Esophagus squamous epithelium (tissue), 4 donors: Measurements from ENCODE around the gene EIF2A.

Source experiments
- CTCF ChIP-seq, 6 experiments: fragments of 450-650 bp in 4 of 6; fragments of 200-600 bp in 2 of 6; sonication (generic) in 2 of 6; IDR thresholded peaks; one replicate each; pipeline ENCODE4 v1.5.1; 2016 to 2019; ENCODE audit warnings: antibody characterized with exemption in 6 of 6, mild to moderate bottlenecking in 4 of 6, moderate library complexity in 4 of 6
- POLR2A ChIP-seq, 4 donors: fragments of 450-650 bp; IDR thresholded peaks; one replicate each; pipeline ENCODE4 v1.6.1; 2017; ENCODE audit warnings: antibody characterized with exemption in 4 of 4, mild to moderate bottlenecking in 4 of 4, moderate library complexity in 3 of 4

DNA sequence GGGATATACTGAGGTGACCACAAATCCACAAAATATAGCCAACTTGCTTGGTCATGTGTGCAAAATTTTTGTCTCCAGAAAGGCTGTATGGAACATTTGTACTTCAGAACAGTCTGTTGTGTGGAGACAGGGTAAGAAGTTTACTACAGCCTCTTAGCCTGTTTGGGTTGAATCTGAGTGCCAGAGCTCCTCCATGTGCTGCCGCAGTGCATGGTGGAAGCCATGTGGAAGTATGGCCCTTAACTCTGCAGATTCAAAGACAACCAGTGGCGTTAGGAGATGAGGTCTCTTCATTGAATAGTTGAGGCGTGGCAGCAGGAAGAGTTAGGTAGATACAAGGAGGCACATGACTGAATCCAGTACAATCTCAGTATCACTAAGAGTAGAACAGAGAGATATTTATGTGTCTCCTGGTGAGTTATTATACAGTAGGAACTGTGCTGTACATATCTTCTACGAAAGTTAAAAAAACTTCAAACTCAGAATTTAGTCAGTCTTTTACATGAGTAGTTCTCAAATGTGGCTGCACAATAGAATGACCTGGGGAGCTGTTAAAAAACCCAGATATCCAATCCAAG is 9.4 kb downstream of the EIF2A start:
- TF ChIP-seq CTCF (IDR thresholded peaks at IDR 0.05) (no peak), POLR2A (IDR thresholded peaks at IDR 0.05) (no peak)
